ENCODE data around the gene GPR35.

- TF ChIP-seq, protein P1, sequence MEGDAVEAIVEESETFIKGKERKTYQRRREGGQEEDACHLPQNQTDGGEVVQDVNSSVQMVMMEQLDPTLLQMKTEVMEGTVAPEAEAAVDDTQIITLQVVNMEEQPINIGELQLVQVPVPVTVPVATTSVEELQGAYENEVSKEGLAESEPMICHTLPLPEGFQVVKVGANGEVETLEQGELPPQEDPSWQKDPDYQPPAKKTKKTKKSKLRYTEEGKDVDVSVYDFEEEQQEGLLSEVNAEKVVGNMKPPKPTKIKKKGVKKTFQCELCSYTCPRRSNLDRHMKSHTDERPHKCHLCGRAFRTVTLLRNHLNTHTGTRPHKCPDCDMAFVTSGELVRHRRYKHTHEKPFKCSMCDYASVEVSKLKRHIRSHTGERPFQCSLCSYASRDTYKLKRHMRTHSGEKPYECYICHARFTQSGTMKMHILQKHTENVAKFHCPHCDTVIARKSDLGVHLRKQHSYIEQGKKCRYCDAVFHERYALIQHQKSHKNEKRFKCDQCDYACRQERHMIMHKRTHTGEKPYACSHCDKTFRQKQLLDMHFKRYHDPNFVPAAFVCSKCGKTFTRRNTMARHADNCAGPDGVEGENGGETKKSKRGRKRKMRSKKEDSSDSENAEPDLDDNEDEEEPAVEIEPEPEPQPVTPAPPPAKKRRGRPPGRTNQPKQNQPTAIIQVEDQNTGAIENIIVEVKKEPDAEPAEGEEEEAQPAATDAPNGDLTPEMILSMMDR (IDR thresholded peaks at IDR 0.05; ENCODE audit: extremely low read depth in 1 of 2, insufficient read depth in 1 of 2, low read depth in 1 of 2, low read length in 2 of 2): no peak
- TF ChIP-seq POLR2AphosphoS5 (IDR thresholded peaks at IDR 0.05; ENCODE audit: insufficient read depth, low read depth, low read length) (no peak), POLR2A (IDR thresholded peaks at IDR 0.05; ENCODE audit: low read depth, low read length) (no peak), EZH2 (IDR thresholded peaks at IDR 0.05; ENCODE audit: borderline replicate concordance, low read depth, low read length, severe bottlenecking) (no peak), GATA2 (IDR thresholded peaks at IDR 0.05; ENCODE audit: insufficient read depth, insufficient read length, low read depth, low read length) (no peak), JUN (IDR thresholded peaks at IDR 0.05; ENCODE audit: borderline replicate concordance, insufficient read depth, insufficient read length, low read depth) (no peak)
Measured at GRCh38 chr2:240647503-240648154, 22.3 kb downstream of the GPR35 start.

Measured in endothelial cell of umbilical vein (primary cell).